COLO829 (cell line): ENCODE results near the gene GCK.
A peak's percentile ranks its signal among the peaks of the same experiment; 100 is the strongest.
"Not testable (repeated sequence)": the region's sequence is repeated elsewhere in the genome, so short reads cannot be mapped to it uniquely, and the experiment has no call there.

Experiments
- DNase-seq: peaks from one replicate; pipeline ENCODE4 v3.0.0; 2012; ENCODE audit warnings: low spot score

The GCK gene

DNA sequence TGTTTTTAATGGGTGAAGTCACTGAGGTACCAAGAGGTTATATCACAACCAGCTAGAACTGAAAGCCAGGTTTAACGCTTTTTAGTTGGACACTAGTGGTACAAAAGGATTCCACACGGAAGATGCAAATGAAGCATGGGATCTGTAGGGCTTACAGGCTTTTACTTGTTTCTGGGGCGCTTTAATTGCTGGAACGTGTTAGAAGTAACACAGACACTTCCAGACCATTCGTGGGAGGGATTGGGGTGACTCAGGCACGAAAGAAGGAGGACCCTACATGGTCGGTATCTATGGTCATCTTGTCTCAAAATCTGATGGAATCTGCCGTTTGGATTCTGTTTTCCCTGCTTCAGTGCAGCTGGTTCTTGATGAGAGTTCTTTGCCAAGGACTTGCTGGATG is 12.6 kb upstream of the GCK start:
- no peak for DNase-seq

DNA sequence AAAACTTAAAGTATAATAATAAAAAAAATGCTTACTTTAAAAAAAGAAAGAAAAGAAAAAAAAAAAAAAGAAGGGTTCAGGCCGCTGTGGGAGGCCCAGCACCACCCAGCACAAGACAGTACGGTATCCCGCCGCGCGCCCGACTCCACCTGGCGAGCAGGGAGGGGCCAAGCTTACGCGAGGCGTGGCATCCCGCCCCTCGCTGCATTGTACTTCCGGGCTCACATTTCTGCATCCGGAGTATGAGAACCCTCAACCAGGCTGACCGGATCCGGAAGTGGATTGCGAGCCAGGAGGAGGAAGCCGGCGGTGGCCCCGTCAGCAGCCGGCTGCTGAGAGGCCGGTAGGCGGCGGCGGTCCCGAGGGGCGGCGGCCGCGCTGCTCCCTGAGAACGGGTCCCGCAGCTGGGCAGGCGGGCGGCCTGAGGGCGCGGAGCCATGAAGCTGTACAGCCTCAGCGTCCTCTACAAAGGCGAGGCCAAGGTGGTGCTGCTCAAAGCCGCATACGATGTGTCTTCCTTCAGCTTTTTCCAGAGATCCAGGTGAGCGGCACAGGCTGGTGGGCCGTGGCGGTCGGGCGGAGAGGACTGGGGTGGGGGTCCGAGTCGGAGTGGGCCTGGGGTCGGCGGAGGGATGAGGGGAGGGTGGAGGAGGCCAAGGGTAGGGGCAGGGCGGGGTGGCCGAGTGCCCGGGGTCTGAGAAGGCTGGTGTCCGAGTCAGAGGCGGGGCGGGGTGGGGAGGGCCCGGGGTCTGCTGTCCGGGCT is 11.6 kb upstream of the GCK start, which contains the start of gene YKT6:
TSS of gene YKT6 (plus strand) at position 280 of the 763 bp plus-strand sequence. CDS start at position 438, 158 bp downstream.
- DNase-seq, result peak; percentile 99

DNA sequence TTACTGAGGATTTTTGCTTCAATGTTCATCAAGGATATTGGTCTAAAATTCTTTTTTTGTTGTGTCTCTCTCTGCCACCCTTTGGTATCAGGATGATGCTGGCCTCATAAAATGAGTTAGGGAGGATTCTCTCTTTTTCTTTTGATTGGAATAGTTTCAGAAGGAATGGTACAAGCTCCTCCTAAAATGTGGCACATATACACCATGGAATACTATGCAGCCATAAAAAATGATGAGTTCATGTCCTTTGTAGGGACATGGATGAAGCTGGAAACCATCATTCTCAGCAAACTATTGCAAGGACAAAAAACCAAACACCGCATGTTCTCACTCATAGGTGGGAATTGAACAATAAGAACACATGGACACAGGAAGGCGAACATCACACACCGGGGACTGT is 10.9 kb upstream of the GCK start:
- not testable (repeated sequence) for DNase-seq

DNA sequence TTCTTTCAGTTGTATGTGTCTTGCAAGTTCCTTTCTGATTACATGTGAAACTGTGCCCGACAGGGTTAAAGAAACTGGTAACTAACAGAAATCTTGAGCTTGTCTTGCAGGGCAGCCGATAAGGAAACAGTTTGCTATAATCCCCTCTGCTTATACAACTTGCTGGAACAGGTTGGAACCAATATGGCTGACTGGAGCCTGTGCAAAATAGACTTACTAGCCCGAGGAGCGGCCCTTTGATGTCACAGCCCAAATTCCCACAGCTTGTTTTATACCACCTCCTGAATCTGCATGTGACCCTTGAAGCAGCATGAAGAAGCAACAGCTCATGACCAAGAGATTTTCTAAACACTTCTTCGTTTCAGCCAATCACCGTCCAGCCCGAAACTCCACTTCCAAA is 8.2 kb upstream of the GCK start:
- DNase-seq, result no peak

DNA sequence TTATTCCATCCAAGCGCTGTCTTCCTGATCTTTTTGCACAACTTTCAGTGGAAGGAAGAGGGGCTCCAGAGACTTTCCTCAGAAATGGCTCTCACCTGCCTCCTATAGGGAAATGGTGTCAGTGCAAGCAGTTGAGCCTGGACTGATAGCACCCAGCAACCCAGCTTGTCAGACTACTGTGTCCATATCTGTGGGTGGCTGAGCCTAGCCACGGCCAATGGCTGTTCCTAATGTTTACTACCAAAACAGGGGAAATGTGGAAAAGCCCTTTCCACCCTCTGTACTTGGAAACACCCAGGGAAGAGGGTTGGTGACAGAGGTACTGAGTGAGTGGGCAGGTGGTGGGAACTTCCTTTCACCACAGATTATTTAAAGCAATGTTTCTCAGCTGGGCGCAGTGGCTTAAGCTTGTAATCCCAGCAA is 7.2 kb upstream of the GCK start:
- DNase-seq, result peak; percentile 80

DNA sequence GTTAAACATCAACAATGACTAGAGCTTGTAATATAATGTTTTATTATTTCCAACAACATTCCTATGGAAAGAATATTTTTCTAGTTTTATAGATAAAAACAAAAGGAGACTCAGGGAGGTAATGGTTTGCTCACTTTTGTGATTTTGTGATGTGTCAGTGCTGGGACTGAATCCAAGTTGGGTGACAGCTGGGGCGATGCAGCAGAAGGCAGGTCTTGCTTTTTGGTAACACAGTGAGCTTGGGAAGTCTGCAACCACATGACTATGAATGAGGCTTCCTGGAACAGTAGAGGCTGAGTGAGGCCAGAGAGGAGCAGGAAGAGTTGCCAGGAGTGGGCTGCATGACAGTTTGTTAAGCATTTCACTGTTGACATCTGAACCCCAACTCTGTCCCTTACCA is 6.7 kb upstream of the GCK start:
- no peak for DNase-seq

DNA sequence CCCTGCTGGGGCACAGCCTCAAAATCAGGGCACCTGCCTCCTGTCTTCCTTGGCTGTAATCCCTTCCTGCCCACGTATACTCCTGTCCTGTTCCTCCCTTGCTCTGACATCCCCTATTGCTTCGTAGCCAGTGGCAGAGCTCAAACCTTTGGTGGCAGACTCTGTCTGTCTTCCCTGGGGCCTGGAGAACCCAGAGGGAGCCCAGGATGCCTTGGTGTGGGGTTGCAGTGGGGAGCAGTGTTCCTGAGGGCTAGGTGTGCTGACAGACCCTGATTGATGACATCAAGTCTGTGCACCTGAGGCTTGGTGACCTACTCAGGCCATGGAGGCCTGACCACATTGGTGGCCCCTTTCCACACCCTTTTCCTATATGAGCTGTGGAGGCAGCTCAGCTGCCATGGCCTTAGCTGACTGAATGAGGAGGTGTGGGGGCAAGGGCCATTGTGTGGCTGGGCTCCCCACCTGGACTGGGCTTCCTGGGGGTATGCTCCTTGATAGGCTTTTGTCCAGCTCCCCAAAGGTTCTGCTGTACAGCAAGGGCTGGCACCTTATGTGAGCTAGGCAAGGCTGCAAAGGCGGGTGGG is 5.4 kb upstream of the GCK start:
- DNase-seq, result no peak

DNA sequence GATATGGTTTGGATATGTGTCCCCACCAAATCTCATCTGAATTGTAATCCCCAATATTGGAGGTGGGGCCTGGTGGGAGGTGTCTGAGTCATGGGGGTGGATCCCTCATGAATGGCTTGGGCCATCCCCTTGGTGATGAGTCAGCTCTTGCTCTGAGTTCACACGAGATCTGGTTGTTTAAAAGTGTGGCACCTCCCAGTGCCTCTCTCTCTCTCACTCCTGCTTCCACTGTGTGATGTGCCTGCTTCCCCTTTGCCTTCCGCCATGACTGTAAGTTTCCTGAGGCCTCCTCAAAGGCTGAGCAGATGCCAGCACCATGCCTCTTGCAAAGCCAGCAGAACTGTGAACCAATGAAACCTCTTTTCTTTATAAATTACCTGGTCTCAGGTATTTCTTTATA is 4.8 kb upstream of the GCK start:
- DNase-seq, result no peak

DNA sequence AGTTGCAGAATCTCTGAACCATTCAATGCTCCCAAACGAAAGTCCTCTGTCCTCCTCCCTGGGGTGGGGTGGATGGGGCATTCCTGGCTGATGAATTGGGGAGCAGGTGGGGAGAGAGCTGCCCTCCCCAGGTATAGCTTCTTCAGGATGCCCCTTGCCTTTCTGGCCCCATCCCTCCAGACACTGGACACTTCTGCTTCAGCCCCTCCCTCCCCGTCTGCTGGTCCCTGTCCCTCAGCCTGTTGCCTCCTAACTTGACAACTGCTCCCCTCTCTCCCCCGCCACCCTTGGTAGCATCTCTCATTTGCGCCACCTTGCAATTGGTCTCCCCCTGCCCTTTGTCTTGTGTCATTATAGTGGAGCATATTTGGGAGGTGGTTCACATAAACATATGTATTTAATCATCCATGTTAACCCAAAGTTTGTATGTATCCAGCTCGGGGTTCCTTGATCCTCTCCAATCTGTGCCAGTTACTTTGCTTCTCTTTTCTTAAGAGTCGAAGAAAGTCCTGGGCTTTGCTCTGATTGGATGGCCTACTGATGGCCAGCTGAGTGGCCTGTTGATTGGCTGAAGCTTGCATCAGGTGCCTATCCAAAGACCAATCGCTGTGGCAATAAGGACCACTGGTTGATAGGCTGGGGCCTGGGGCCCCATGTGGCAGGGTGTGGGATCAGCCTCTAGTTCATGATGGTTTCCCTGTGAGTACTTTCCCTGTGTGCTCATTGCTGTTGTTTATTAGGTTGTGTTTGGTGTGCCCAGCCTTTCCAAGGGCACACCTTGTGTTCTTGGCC is 4.0 kb upstream of the GCK start:
- no peak for DNase-seq

DNA sequence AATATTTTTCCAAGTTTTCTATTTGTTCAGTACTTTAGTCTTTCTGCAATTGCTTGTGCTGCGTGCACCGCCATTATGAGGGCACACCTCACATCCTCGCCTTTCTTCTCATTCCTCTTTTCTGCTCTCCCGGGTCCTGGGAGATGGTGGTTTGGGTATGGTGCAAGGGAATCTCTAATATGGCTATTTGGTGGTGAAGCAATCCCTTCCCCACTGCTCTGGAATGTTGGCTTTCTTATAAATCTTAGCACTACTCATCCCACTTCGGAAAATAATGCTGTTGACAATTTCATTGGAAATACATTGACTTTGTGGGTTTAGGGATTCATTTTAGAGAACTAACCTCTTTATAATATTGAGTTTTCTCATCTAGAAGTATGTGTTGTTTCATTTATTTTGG is 1.9 kb upstream of the GCK start:
- no peak for DNase-seq

DNA sequence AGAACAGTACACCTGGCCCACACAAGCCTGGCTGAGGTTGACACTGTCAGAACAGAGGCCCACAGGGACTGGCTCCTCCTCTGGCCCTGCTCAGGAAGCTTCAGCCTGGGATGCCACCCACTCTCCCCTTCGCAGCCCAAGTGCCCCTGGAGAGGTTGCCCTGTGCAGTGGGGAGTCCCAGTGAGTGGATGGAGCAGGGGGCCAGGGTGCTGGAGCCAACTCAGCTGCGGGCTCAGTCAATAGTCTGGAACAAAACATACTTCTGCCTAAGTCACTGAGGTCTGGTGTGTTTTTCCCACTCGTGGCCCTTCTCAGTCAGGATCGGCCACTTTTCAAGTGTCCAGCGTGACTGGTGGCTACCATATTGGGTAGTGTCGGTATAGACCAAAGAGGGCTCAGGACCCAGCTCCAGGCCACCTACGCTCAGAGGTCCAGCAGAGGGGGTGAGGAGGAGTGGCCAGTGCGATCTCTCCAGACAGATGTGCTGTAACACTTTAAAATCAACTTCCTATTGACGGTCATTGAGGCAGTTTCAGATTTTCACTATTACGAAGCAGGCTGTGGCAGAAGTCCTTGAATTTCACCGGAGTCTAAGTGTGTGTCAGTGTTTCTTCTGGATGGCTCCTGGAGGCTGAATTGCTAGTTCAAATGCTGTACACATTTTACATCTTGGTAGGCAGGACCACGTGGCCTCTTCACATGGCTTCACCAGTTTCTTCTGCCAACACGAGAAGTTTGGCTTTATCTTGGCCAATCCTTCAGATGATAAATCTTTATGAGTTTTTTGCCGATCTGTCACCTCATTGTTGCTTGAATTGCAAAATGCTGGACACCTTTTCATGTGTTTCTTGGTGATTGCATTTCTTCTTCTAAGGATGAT is 994 bp upstream of the GCK start:
- DNase-seq, result no peak

DNA sequence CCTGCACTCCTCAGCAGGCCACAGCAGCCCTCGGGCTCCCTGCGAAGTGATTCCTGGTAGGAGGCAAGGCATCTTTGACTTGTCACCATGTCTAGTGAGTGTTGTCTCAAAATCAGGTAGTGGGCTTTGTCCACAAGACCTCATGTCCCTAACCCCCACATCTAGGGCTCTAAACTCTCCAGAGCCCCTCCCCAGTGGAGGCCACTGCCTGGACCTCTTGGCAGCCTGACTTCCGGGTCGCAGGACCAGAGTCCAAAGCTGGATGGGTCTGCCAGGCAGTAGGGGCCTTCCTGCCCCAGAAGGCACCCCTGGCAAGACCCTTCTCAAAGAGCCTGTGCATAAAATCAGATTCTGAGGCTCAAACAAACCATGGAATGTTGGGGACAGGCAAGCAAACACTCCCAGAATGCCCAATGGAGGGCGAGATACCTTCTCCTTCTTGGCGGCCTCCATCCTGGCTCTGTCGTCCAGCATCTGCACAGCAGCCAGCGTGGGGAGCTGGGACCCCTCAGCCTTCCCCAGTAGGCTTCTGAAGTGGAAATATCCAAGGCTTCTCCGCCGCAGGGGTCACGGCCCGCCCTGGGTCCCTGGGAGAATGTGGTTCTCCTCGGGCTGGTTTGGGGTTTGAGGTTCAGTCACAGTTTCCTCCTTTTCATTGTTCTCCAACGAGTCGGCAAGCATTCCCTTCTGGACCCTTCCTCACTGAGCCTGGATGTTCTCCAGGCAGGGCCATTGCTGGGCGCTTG is 586 bp downstream of the GCK start:
- DNase-seq, result no peak

DNA sequence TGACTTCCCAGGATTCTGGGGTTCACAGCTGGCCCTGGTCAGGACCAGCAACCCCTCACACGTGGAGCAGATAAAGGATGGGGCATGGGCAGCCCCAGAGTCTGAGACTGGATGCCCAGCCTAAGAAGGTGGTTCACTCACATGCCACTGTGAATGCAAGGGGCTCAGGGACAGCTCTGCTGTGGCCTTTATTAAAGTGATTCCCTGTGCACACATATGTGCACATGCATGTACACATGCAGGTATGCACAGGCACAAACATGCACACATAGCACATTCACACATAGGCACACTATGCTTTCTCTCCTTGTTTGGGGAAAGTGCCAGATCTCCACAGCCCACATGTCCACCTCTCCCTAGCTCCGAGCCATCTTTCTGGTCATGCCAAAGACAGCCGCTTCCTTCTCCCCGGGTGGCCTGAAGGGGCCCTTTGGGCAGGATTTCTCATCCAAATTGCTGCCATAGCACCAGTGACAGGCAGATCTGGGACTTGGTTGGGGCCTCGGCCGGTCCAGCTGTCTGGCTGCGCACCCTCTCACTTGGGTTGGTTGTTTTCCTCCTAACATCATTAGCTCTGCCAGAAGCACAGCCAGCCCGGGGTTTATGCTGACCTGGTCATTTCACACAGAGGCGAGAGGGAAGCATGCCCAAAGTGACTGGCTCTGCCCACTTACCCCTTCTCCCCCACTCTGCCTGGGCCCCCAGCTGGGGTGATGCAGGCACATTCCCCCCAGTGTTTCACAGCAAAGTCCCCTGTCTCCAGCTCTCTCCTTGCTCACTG is 1.4 kb downstream of the GCK start:
- no peak for DNase-seq

DNA sequence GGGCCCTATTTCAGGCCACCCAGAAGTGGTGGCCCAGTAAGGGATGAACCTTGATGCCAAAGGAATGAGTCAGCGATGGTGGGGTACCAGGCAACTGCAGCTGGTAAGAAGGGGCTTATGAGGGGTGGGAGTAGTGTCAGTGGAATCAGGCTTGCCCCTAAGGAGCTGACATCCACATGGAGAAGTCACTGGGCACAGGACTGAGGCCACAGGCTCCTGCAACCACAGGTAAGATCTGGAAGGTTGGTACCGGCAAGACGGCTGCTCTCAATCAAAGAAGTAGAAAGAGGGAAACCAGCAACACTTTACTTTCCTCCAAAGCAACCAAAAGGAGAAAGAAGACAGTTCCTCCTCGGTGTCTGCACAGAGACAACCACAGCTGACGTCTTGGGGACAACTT is 2.5 kb downstream of the GCK start:
- DNase-seq, result no peak

DNA sequence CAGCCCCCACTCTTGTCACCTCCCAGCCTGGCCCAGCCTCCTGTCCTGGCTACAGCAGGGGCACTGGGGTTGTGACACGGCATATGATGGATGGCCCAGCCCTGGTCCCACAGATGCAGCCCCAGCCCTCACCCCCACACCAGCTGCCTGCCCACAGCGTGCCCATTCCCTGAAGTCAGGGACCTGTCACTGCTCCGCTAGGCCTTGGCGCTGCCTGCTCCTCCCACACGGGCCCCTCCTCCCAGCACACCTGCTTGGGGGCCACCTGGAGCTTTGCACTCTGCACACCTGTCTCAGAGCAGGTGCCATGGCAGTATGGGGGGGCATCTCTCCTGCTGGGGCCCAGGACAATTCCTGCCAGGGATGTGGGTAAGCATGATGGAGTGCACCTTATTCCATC is 3.5 kb downstream of the GCK start:
- DNase-seq, result no peak

DNA sequence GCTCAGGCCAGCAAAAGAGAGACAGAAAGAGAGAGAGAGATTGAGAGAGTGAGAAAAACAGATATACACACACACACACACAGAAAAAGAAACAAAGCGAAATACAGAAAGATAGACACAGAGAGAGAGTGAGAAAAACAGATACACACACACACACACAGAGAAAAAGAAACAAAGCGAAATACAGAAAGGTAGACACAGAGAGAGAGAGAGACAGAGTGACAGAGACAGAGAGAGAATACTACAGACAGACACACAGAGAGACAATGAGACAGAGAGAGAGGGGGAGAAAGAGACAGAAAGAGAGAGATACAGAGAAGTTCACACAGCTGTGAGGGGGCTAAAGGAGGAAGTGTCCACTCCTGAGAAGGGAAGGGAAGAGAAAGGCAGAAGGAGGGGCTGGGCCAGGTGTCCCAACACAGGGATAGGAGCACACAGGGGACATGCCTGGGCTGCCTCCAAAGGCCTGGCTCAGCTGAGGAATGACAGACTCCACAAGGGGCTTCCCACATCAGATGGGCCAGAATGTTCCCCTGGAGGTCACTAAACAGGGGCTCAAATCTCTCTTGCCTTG is 4.3 kb downstream of the GCK start:
- no peak for DNase-seq

DNA sequence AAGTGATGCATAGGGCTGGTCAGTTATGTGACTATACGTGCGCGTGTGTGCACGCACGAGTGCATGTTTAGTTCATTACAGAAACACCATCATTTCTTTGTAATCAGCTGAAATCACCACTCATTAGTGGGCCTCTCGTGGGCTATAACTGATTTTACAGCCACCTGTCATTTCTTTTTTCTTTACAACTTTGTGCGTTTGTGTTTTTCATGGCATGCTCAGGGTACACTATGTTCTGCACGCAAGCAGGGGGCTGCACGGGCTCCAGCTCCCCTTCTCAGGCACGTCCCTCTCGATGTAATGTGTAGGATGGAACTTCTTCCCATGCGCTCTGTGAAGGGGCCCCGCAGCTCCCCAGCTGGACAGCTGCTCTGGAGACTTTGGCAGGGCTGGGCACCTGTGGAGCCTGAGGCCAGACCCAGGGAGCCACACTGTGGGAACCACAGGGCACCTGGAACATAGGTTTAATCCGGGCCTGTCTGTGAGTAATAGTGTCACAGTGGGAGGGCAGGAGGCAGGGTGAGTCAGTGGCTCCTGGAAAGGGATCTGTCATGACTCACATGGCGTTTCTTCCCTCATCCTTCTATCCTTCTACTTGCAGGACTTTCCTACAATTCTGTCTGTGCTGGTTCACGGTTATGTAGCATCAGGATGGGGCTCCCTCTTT is 4.9 kb downstream of the GCK start:
- DNase-seq, result peak; percentile 57

DNA sequence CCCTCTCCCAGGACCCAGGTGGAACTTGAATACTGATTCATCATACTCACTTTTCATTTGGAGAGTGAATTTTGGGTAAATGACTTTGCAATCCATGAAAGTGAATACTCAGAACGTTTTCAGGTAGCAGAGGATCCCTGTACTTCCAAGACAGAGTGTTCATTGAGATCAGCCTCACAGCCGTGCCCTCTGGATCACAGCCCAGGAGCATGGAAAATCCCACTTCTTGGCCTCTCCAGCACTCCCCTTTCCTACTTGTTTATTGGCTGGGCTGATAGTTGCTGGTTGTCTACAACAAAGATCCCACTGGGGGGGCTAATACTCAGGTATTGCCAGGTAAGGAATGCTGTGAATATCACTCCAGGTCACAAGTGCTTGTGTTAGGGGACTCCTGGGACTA is 5.9 kb downstream of the GCK start:
- no peak for DNase-seq

DNA sequence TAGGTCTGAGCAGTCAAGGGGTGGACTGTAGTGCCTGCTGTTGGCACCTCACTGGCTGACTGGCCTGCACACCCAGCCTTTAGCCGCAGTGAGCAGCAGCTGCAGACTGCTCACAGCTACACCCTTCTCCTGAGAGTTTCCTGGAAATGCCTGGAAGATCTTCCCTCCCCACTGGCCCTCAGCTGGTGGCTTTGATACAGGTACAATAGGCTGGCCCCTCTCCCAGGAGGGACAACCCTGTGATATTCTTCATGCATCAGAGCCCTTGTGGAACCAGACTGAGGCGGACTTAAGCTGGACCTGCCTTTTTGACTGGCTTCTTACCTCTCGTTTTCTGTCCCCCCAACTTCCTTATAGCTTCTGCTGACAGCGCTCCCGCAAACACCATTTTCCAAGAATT is 6.4 kb downstream of the GCK start:
- no peak for DNase-seq

DNA sequence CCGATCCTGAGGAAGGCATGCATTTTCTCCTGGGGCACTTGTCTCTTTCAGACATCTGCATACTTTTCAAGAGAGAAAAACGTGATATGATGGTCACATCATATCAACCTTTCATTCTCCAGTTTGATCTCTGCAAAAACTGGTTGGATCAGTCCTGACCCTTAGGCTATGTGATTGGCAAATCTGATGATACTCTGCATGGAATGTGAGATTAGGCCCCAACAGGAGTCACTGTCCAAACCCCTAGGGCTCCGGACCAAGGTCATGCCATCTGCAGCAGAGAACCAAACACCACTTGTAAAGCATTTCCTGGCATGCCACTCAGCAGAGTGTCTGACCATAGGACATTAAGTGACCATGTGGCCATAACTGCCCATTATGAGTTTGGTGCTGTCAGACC is 8.6 kb downstream of the GCK start:
- no peak for DNase-seq
